Measurements from ENCODE around the gene SETMAR. TPM values are rescaled to one million over a fixed set of nuclear protein-coding genes. Genes with fewer than 3 reads are reported as not detected.

SETMAR gene
- polyA plus RNA-seq, 3 donors, result 3.1 to 7.2 (median 3.5) TPM

DNA sequence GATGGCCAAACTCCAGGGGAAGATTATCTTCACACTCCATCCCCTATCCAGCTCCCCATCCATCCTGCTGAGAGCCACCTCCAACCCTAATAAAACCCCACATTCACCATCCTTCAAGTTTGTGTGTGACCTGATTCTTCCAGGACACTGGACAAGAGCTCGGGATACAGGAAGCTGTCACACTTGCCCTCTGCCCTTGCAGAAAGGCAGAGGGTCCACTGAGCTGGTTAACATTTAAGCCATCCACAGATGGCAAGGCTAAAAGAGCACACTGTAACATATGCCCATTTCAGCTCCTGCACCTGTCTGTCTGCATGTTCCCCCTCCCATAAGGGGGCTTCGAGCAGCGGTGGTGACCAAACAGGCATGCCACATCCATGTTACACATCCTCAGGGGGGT is 29.8 kb downstream of the SETMAR start:
- Histone ChIP-seq H3K4me1 (ENCODE audit: control insufficient read depth in 1 of 2, insufficient read depth in 2 of 2, low read length in 2 of 2) (no peaks in the 10 kb centered on the region), H3K36me3 (replicated peaks in 1 of 2; ENCODE audit: control insufficient read depth in 1 of 2, insufficient read depth in 2 of 2, low read length in 2 of 2) (no peaks in the 10 kb centered on the region), H3K27ac (ENCODE audit: low read depth in 1 of 2, low read length in 2 of 2) (no peak overlapping the region), H3K4me3 (replicated peaks in 1 of 3; ENCODE audit: low read depth in 2 of 3, low read length in 3 of 3) (no peak overlapping the region), H3K27me3 (ENCODE audit: control insufficient read depth in 2 of 2, insufficient read depth in 2 of 2, low read length in 2 of 2) (no peaks in the 10 kb centered on the region), H3K9me3 (replicated peaks in 1 of 2; ENCODE audit: control insufficient read depth in 1 of 2, insufficient read depth in 1 of 2, low read length in 2 of 2) (peaks cover 20 to 25% of the 10 kb centered on the region in 2 donors), H3K4me2 (replicated peaks; ENCODE audit: extremely low read depth, low read length, poor library complexity, severe bottlenecking) (no peak overlapping the region), H4K20me1 (ENCODE audit: insufficient read depth, low read length) (no peaks in the 10 kb centered on the region), H3K9ac (ENCODE audit: insufficient read depth, low read length, poor library complexity, severe bottlenecking) (no peak overlapping the region), H3K79me2 (ENCODE audit: insufficient read depth, low read length) (no peaks in the 10 kb centered on the region), H2AFZ (ENCODE audit: insufficient read depth, low read depth, low read length, poor library complexity, severe bottlenecking) (no peak overlapping the region)
- no peaks in the 10 kb centered on the region for H3K4me1 Mint-ChIP-seq
- H3K36me3 Mint-ChIP-seq, result peaks cover 17 to 19% of the 10 kb centered on the region in 2 donors
- WGBS (ENCODE audit: insufficient coverage), result no CpG with 5 or more reads among the region's 3 CpGs
- no peak for DNase-seq
- H3K27ac Mint-ChIP-seq, result no peak overlapping the region
- no peaks in the 10 kb centered on the region for H3K27me3 Mint-ChIP-seq (ENCODE audit: low read depth in 3 of 3)
- intact Hi-C loops (cut with micrococcal nuclease), result no loop called here
- TF ChIP-seq, protein P1, sequence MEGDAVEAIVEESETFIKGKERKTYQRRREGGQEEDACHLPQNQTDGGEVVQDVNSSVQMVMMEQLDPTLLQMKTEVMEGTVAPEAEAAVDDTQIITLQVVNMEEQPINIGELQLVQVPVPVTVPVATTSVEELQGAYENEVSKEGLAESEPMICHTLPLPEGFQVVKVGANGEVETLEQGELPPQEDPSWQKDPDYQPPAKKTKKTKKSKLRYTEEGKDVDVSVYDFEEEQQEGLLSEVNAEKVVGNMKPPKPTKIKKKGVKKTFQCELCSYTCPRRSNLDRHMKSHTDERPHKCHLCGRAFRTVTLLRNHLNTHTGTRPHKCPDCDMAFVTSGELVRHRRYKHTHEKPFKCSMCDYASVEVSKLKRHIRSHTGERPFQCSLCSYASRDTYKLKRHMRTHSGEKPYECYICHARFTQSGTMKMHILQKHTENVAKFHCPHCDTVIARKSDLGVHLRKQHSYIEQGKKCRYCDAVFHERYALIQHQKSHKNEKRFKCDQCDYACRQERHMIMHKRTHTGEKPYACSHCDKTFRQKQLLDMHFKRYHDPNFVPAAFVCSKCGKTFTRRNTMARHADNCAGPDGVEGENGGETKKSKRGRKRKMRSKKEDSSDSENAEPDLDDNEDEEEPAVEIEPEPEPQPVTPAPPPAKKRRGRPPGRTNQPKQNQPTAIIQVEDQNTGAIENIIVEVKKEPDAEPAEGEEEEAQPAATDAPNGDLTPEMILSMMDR (IDR thresholded peaks at IDR 0.05), result no peak
- peaks cover 18 to 27% (median 23%) of the 10 kb centered on the region in 7 donors for H3K9me3 Mint-ChIP-seq
- H3K4me3 Mint-ChIP-seq, result no peak overlapping the region

DNA sequence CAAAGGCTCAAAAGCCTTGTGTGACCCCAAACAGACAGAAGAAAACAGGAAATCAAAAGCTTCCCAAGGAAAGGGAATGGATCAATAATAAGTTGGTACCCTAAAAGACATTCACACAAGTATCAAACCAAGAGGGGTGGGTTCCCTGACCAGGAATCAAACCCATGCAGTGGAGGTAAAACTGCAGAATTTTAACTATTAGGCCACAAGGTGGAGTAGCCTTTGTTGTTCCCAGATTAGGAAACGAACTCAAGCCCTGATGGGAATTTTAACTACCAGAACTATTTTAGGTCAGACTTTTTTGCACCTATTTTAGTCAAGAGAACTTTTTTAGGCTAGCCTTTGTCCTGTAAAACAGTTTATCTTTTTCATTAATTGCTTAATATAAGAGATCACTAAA is 31.4 kb downstream of the SETMAR start:
- no peak overlapping the region for H3K27ac Mint-ChIP-seq
- H3K9me3 Mint-ChIP-seq, result peaks cover 7 to 12% (median 9%) of the 10 kb centered on the region in 7 donors
- H3K4me2 ChIP-seq (replicated peaks; ENCODE audit: extremely low read depth, low read length, poor library complexity, severe bottlenecking), result no peak overlapping the region
- WGBS (ENCODE audit: insufficient coverage), result no CpG with 5 or more reads among the region's 1 CpG
- H3K4me3 ChIP-seq (replicated peaks in 1 of 3; ENCODE audit: low read depth in 2 of 3, low read length in 3 of 3), result no peak overlapping the region
- H3K4me3 Mint-ChIP-seq, result no peak overlapping the region
- H3K27me3 Mint-ChIP-seq (ENCODE audit: low read depth in 3 of 3), result no peaks in the 10 kb centered on the region
- peaks cover 7 to 11% of the 10 kb centered on the region in 2 donors for H3K9me3 ChIP-seq (replicated peaks in 1 of 2; ENCODE audit: control insufficient read depth in 1 of 2, insufficient read depth in 1 of 2, low read length in 2 of 2)
- no peaks in the 10 kb centered on the region for H3K4me1 ChIP-seq (ENCODE audit: control insufficient read depth in 1 of 2, insufficient read depth in 2 of 2, low read length in 2 of 2)
- no peaks in the 10 kb centered on the region for H3K79me2 ChIP-seq (ENCODE audit: insufficient read depth, low read length)
- H3K27me3 ChIP-seq (ENCODE audit: control insufficient read depth in 2 of 2, insufficient read depth in 2 of 2, low read length in 2 of 2), result no peaks in the 10 kb centered on the region
- no peak overlapping the region for H2AFZ ChIP-seq (ENCODE audit: insufficient read depth, low read depth, low read length, poor library complexity, severe bottlenecking)
- no peaks in the 10 kb centered on the region for H3K4me1 Mint-ChIP-seq
- H3K27ac ChIP-seq (ENCODE audit: low read depth in 1 of 2, low read length in 2 of 2), result no peak overlapping the region
- no peak for DNase-seq
- H4K20me1 ChIP-seq (ENCODE audit: insufficient read depth, low read length), result no peaks in the 10 kb centered on the region
- TF ChIP-seq, protein P1 (IDR thresholded peaks at IDR 0.05), result no peak
- H3K9ac ChIP-seq (ENCODE audit: insufficient read depth, low read length, poor library complexity, severe bottlenecking), result no peak overlapping the region
- intact Hi-C loops (cut with micrococcal nuclease), result no loop called here
- H3K36me3 Mint-ChIP-seq, result peaks cover 17 to 20% of the 10 kb centered on the region in 2 donors
- H3K36me3 ChIP-seq (replicated peaks in 1 of 2; ENCODE audit: control insufficient read depth in 1 of 2, insufficient read depth in 2 of 2, low read length in 2 of 2), result peaks cover 0 to 6% of the 10 kb centered on the region in 2 donors
